GM12801 (cell line): ENCODE results near the gene ICAM2.

Experiments
- TF ChIP-seq, protein P1 (sequence below): IDR thresholded peaks from one replicate; pipeline ENCODE4 v1.5.1; 2011; ENCODE audit warnings: control low read depth; ENCODE audit not compliant: insufficient read length; ENCODE audit errors: extremely low read depth

The ICAM2 gene

DNA sequence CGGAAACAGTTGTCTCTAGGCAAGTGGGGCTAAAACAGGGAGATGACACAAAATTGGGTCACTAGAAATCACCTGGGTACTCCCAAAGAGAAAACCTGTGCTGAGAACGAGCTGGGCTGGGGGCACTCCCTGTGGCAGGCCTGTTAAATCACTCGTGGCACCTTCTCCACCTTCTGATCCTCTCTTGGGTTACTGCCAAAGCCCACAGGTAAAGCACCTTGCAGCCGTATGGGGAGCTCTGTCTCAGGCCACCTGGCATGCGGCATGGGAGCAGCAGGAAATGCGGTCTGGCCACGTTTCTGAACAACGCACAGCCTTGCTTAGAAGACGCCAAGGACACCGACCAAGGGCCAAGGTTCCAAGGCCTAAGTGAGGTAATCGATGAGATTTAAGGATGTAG, 21.5 kb upstream of the ICAM2 start:
- TF ChIP-seq, protein P1, sequence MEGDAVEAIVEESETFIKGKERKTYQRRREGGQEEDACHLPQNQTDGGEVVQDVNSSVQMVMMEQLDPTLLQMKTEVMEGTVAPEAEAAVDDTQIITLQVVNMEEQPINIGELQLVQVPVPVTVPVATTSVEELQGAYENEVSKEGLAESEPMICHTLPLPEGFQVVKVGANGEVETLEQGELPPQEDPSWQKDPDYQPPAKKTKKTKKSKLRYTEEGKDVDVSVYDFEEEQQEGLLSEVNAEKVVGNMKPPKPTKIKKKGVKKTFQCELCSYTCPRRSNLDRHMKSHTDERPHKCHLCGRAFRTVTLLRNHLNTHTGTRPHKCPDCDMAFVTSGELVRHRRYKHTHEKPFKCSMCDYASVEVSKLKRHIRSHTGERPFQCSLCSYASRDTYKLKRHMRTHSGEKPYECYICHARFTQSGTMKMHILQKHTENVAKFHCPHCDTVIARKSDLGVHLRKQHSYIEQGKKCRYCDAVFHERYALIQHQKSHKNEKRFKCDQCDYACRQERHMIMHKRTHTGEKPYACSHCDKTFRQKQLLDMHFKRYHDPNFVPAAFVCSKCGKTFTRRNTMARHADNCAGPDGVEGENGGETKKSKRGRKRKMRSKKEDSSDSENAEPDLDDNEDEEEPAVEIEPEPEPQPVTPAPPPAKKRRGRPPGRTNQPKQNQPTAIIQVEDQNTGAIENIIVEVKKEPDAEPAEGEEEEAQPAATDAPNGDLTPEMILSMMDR = no peak

DNA sequence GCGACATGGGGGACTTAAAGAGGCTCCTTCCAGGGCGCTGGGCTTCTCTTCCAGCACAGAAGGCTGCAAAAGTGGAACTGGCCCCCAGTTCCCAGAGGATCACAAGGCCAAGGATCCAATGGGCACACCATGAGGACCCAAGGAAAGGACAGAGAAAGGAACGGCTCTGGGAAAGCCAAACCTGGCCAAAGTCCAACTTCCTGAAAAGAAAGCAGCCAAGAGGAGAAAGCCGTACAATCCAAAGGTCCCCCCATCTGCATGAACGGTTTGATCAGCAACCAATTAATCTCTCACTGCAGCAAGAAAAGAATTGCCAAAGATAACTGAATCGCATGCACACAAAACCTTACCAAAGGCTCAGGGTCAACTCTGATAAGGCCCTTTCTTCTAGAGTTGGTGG, 19.8 kb upstream of the ICAM2 start:
- TF ChIP-seq, protein P1 = no peak

DNA sequence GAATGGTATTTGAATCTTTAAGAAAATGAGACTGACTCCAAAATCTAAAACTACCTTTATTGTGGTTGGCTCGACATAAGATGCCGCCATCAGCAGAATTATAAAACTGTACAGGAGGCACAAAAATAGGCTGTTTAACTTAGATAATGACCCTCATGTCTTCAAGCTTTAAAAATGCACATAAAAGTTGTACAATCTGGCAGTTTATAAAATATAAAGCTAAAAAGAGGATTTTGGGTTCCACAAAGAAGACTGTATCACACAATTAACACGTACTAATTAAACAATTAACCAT, 18.6 kb upstream of the ICAM2 start:
- TF ChIP-seq, protein P1 = no peak

DNA sequence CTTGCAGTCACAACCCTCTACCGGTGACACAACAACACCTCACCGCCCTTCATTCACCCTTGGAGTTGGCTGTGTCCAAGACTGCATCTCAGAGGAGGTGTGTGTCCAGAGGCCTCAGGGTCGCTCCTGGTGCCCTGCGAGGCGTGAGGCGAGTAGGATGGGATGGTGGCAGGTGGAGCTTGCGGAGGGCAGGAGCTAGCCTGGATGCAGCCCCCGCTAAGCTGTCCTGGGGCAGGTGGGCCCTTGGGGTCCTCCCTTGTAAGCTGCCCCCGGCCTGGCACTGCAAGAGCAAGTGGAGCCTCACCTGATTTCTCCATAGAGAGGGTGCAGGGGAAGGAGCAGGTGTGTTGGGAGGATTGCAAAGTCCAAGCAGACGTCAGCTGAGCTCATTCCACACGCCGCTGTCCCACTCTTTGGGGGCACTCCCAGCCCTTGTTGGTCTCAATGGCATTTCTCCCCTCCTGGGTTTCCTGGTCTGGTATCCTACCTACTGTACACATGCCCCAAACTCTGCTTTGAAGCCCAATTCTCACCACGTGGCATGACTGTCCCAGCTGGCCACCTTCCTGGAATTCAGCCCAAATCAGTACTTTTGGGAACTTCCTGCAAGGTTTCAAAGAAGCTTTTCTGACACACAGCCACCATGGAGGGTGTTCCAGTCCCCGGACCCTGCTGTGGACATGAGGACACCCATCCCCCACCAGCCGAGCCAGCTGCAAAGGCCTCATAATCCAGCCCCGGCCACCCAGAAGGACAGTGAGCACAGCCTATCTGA, 18.1 kb upstream of the ICAM2 start:
- TF ChIP-seq, protein P1 = no peak

DNA sequence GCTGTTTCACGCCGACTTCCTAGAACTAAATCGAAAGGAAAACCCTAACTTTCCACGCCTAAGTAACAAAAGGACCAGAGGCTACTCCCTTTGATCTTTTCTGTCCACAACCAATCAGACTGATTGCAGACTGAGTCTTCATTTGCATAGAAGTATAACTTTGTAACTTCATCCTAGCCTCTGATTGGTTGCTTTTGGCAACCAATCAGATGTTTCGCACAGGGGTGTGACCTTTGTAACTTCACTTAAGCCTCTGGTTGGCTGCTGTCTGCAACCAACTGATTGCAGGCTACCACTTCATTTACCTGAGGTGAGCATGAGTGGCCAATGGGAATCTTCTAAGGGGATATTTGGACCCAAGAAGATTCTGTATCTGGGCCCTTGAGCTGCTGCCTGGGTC, 17.4 kb upstream of the ICAM2 start:
- TF ChIP-seq, protein P1 = no peak

DNA sequence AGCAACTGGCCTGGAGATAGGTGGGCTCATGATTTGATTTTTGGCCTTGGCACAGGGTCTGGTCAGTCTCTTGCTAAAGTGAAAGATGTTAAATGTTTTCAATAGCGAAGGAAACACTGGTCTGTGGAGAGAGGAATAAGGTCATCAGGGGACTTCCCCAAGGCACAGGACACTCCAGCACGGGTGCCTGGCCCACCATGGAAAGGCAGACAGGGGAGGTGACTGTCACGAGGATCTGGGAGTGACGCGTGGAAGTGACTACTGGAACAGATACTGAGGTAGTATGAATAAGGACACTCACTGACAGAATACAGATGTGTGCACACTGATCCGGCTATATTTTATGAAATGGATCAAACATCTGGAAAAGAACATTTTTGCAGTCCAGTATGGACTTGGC, 16.7 kb upstream of the ICAM2 start:
- TF ChIP-seq, protein P1 = no peak

DNA sequence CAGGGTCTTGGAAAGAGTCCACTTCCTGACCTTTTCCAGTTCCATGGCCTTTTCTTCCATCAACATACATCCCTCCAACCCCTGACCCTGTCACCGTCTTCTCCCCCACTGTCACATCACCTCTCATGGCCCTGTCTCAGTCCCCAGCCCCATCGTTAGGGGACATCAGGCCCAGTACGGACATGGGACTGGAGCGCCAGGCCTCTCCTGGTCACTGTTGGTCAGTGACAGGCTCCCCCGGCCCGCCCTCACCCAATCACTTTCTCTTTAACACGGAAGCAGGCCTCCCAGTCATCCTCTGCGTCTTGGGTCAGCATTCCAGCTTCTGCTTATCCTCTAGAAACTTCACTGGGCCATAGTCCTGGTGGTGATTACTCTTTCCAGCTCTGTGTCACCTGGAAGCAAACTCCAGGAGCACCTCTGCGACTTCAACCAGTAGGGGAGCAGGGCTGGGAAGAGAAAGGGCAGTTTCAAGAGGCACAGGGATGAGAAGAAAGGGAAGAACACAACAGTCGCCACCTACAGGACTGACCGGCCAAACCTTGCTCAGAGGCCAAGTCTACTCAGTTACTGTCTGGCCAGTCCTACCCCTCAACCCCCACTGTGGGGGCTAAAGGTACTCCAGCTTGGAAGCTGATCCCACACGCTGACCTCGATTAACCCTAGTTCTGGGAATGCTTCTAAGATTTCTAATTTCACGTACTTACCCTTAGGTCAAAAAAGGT, 15.9 kb upstream of the ICAM2 start:
- TF ChIP-seq, protein P1 = no peak
